Neural cell (in vitro differentiated cells): Measurements from ENCODE around the gene LHFPL6. TPM values are rescaled to one million over a fixed set of nuclear protein-coding genes. Genes with fewer than 3 reads are reported as not detected.
A peak's percentile ranks its signal among the peaks of the same experiment; 100 is the strongest.

Source experiments
- H2AFZ ChIP-seq: fragments of 200-600, 300-800 bp; sonication (generic), shearing (Covaris generic); 2 replicates; pipeline ENCODE4 v1.6.0; 2014; ENCODE audit warnings: low read depth, mild to moderate bottlenecking, antibody characterized with exemption, low read length, moderate library complexity
- H3F3A ChIP-seq: fragments of 200-600 bp; shearing (Covaris generic); 2 replicates; pipeline ENCODE4 v1.6.1; 2016; ENCODE audit warnings: mild to moderate bottlenecking, moderate library complexity, mixed read lengths, antibody characterized with exemption, low read length; ENCODE audit not compliant: insufficient read depth, poor library complexity, severe bottlenecking
- H3K27ac ChIP-seq: fragments of 200-600, 300-800 bp; sonication (generic), shearing (Covaris generic); 2 replicates; pipeline ENCODE4 v1.5.1; 2014; ENCODE audit warnings: mild to moderate bottlenecking, low read length, moderate library complexity
- H3K27me3 ChIP-seq: fragments of 300-800, 200-600 bp; sonication (generic), shearing (Covaris generic); 2 replicates; pipeline ENCODE4 v1.6.0; 2014; ENCODE audit warnings: mild to moderate bottlenecking, low read depth, low read length, moderate library complexity; ENCODE audit not compliant: insufficient read depth
- H3K36me3 ChIP-seq: fragments of 300-800, 200-600 bp; sonication (generic), shearing (Covaris generic); 2 replicates; pipeline ENCODE4 v1.5.1; 2014; ENCODE audit warnings: mild to moderate bottlenecking, antibody characterized with exemption, low read length, moderate library complexity; ENCODE audit not compliant: insufficient read depth
- H3K4me2 ChIP-seq: fragments of 300-800, 200-600 bp; sonication (generic), shearing (Covaris generic); 2 replicates; pipeline ENCODE4 v1.6.0; 2014; ENCODE audit warnings: mild to moderate bottlenecking, low read length
- H3K4me3 ChIP-seq: fragments of 300-800, 200-600 bp; sonication (generic), shearing (Covaris generic); 2 replicates; pipeline ENCODE4 v1.5.1; 2014; ENCODE audit warnings: mild to moderate bottlenecking, low read length, moderate library complexity
- H3K79me2 ChIP-seq: fragments of 200-600 bp; shearing (Covaris generic); replicated peaks from 2 replicates; pipeline ENCODE4 v1.6.0; 2014; ENCODE audit warnings: mild to moderate bottlenecking, low read length, moderate library complexity; ENCODE audit not compliant: insufficient read depth
- H3K9ac ChIP-seq: fragments of 300-800, 200-600 bp; sonication (generic), shearing (Covaris generic); 2 replicates; pipeline ENCODE4 v1.6.1; 2016; ENCODE audit warnings: mild to moderate bottlenecking, low read length, mixed read lengths
- H3K9me2 ChIP-seq: fragments of 200-600 bp; shearing (Covaris generic); 2 replicates; pipeline ENCODE4 v1.6.1; 2016; ENCODE audit warnings: mild to moderate bottlenecking, low read length, mixed read lengths; ENCODE audit not compliant: insufficient read depth
- H3K9me3 ChIP-seq: fragments of 200-600, 300-800 bp; sonication (generic), shearing (Covaris generic); 2 replicates; pipeline ENCODE4 v1.6.1; 2016; ENCODE audit warnings: mild to moderate bottlenecking, mixed run types, low read length, moderate library complexity, mixed read lengths
- H4K20me1 ChIP-seq: fragments of 200-600 bp; shearing (Covaris generic); 2 replicates; pipeline ENCODE4 v1.6.1; 2016; ENCODE audit warnings: mild to moderate bottlenecking, mixed run types; ENCODE audit not compliant: insufficient read depth
- EP300 ChIP-seq: fragments of 450-650 bp; conservative IDR thresholded peaks from 2 replicates; pipeline ENCODE4 v1.6.1; 2014; ENCODE audit warnings: antibody characterized with exemption, mild to moderate bottlenecking, moderate library complexity; ENCODE audit not compliant: poor library complexity, severe bottlenecking
- EZH2 ChIP-seq: fragments of 200-600, 300-800 bp; shearing (Covaris generic), sonication (generic); IDR thresholded peaks from 2 replicates; pipeline ENCODE4 v1.6.1; 2014; ENCODE audit warnings: antibody characterized with exemption, low read length, borderline replicate concordance, mild to moderate bottlenecking; ENCODE audit not compliant: insufficient read depth, poor library complexity, severe bottlenecking
- MXI1 ChIP-seq: fragments of 450-650 bp; conservative IDR thresholded peaks from 2 replicates; pipeline ENCODE4 v1.6.1; 2014; ENCODE audit warnings: antibody characterized with exemption, mild to moderate bottlenecking; ENCODE audit not compliant: poor library complexity, severe bottlenecking
- POLR2AphosphoS5 ChIP-seq: IDR thresholded peaks from 2 replicates; pipeline ENCODE4 v1.6.1; 2012
- RAD21 ChIP-seq: fragments of 450-650 bp; conservative IDR thresholded peaks from 2 replicates; pipeline ENCODE4 v1.6.1; 2014; ENCODE audit warnings: antibody characterized with exemption, mild to moderate bottlenecking, moderate library complexity
- SMC3 ChIP-seq: fragments of 450-650 bp; conservative IDR thresholded peaks from 2 replicates; pipeline ENCODE4 v1.6.1; 2014; ENCODE audit warnings: antibody characterized with exemption, mild to moderate bottlenecking, moderate library complexity; ENCODE audit not compliant: poor library complexity
- TAF1 ChIP-seq: IDR thresholded peaks from 2 replicates; pipeline ENCODE4 v1.6.1; 2012; ENCODE audit warnings: low read depth
- polyA plus RNA-seq: library from polyadenylated mRNA; depleted of rRNA; stranded (reverse); fragments of >200 nt; gene quantifications from 2 replicates; pipeline ENCODE4 v1.2.3, GENCODE V29; 2014
- TF ChIP-seq, protein P1 (sequence below): fragments of 450-650 bp; IDR thresholded peaks from 2 replicates; pipeline ENCODE4 v1.5.1; 2014; ENCODE audit warnings: antibody characterized with exemption, mild to moderate bottlenecking, moderate library complexity; ENCODE audit not compliant: poor library complexity, severe bottlenecking
- TF ChIP-seq, protein P2 (sequence below): IDR thresholded peaks from 2 replicates; pipeline ENCODE4 v1.6.1; 2012; ENCODE audit warnings: borderline replicate concordance

The LHFPL6 gene
- polyA plus RNA-seq, 1 donor from 2014 or later = 36.3 TPM

DNA sequence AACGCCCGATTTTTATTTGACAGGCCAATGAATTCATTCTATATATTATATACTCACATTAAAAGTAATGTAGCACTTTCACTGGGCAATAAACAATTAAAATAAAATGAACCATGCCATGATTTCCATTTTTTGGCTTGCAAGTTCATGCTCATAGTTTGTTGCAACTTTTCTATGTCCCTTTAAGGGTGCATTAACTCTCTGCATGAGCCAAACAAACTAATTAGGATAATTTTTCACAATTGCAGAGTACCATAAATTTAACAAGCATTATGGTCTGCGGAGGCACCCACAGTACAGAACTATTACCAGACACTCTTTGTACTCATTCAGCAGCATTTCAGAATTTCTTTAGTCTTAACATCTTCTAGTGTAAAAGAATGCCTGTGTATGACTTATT is 1.4 kb downstream of the LHFPL6 start:
- Histone ChIP-seq H3K79me2 (peaks cover 54% of the 10 kb centered on the region), H3K4me3 (peak overlapping the region; percentile 86), H3K27ac (peak overlapping the region; percentile 11), H3F3A (no peaks in the 10 kb centered on the region), H3K36me3 (no peaks in the 10 kb centered on the region), H3K27me3 (no peaks in the 10 kb centered on the region), H4K20me1 (no peaks in the 10 kb centered on the region), H3K4me2 (peak overlapping the region; percentile 87), H3K9me2 (no peaks in the 10 kb centered on the region), H3K9me3 (no peaks in the 10 kb centered on the region), H2AFZ (no peak overlapping the region), H3K9ac (peak overlapping the region; percentile 67)
- TF ChIP-seq SMC3 (no peak), MXI1 (no peak), EP300 (no peak), POLR2AphosphoS5 (no peak), RAD21 (no peak), TAF1 (no peak)
- TF ChIP-seq, protein P1, sequence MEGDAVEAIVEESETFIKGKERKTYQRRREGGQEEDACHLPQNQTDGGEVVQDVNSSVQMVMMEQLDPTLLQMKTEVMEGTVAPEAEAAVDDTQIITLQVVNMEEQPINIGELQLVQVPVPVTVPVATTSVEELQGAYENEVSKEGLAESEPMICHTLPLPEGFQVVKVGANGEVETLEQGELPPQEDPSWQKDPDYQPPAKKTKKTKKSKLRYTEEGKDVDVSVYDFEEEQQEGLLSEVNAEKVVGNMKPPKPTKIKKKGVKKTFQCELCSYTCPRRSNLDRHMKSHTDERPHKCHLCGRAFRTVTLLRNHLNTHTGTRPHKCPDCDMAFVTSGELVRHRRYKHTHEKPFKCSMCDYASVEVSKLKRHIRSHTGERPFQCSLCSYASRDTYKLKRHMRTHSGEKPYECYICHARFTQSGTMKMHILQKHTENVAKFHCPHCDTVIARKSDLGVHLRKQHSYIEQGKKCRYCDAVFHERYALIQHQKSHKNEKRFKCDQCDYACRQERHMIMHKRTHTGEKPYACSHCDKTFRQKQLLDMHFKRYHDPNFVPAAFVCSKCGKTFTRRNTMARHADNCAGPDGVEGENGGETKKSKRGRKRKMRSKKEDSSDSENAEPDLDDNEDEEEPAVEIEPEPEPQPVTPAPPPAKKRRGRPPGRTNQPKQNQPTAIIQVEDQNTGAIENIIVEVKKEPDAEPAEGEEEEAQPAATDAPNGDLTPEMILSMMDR = no peak

DNA sequence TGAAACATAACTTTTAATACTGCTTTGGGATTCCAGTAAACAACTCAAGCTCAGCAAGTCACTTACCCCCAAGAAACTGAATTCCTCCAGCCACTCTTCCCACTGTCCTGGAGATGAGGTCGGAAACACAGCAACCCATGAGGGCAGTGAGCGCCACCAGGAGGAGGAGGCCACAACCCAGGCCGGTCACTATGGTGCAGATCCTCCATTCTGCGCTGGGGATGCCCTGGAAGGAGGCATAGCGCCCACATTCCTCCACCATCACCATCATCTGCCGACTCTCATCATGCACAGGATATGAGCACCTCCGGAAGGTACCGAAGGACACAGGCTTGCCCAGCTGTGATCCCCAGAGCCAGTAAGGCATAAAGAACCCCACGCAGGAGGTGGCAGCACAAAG is 2.2 kb downstream of the LHFPL6 start:
- no peak overlapping the region for H3K27ac ChIP-seq
- no peak overlapping the region for H3K9ac ChIP-seq
- no peaks in the 10 kb centered on the region for H3K9me2 ChIP-seq
- peak overlapping the region; percentile 87 for H3K4me2 ChIP-seq
- H2AFZ ChIP-seq = no peak overlapping the region
- TF ChIP-seq TAF1 (no peak), POLR2AphosphoS5 (no peak), RAD21 (no peak), MXI1 (no peak), SMC3 (no peak), EZH2 (no peak), EP300 (no peak)
- TF ChIP-seq, protein P1 = no peak
- TF ChIP-seq, protein P2, sequence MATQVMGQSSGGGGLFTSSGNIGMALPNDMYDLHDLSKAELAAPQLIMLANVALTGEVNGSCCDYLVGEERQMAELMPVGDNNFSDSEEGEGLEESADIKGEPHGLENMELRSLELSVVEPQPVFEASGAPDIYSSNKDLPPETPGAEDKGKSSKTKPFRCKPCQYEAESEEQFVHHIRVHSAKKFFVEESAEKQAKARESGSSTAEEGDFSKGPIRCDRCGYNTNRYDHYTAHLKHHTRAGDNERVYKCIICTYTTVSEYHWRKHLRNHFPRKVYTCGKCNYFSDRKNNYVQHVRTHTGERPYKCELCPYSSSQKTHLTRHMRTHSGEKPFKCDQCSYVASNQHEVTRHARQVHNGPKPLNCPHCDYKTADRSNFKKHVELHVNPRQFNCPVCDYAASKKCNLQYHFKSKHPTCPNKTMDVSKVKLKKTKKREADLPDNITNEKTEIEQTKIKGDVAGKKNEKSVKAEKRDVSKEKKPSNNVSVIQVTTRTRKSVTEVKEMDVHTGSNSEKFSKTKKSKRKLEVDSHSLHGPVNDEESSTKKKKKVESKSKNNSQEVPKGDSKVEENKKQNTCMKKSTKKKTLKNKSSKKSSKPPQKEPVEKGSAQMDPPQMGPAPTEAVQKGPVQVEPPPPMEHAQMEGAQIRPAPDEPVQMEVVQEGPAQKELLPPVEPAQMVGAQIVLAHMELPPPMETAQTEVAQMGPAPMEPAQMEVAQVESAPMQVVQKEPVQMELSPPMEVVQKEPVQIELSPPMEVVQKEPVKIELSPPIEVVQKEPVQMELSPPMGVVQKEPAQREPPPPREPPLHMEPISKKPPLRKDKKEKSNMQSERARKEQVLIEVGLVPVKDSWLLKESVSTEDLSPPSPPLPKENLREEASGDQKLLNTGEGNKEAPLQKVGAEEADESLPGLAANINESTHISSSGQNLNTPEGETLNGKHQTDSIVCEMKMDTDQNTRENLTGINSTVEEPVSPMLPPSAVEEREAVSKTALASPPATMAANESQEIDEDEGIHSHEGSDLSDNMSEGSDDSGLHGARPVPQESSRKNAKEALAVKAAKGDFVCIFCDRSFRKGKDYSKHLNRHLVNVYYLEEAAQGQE = no peak
- no peaks in the 10 kb centered on the region for H3F3A ChIP-seq
- peaks cover 54% of the 10 kb centered on the region for H3K79me2 ChIP-seq
- no peaks in the 10 kb centered on the region for H3K9me3 ChIP-seq
- no peaks in the 10 kb centered on the region for H4K20me1 ChIP-seq
- peak overlapping the region; percentile 86 for H3K4me3 ChIP-seq
- H3K27me3 ChIP-seq = no peaks in the 10 kb centered on the region
- H3K36me3 ChIP-seq = no peaks in the 10 kb centered on the region
